ENCODE data around the gene ADPRM.
A peak's percentile ranks its signal among the peaks of the same experiment; 100 is the strongest.

ADPRM gene

GRCh38 chr17:10737168-10737622, 39.8 kb downstream of the ADPRM start:
- in situ Hi-C loops (cut with MboI; ENCODE audit: low pct_unique_long_range_greater_than_20kb, low sequenced_read_pairs, unreplicated experiment): no loop called here

GRCh38 chr17:10737736-10738135, 40.3 kb downstream of the ADPRM start:
- in situ Hi-C loops (cut with MboI; ENCODE audit: low pct_unique_long_range_greater_than_20kb, low sequenced_read_pairs, unreplicated experiment): no loop called here
- TF ChIP-seq CTCF (IDR thresholded peaks at IDR 0.05; ENCODE audit: extremely low read depth, insufficient read depth, missing control alignments): no peak
- no peak for DNase-seq (ENCODE audit: low spot score)

More at GRCh38 chr17:10737168-10737622, 39.8 kb downstream of the ADPRM start:
- peak; percentile 38 for DNase-seq (ENCODE audit: low spot score)
- peak; percentile 75 for TF ChIP-seq CTCF (IDR thresholded peaks at IDR 0.05; ENCODE audit: extremely low read depth, insufficient read depth, missing control alignments)

GRCh38 chr17:10738521-10739258, 41.3 kb downstream of the ADPRM start:
- DNase-seq (ENCODE audit: low spot score): no peak
- no peak for TF ChIP-seq CTCF (IDR thresholded peaks at IDR 0.05; ENCODE audit: extremely low read depth, insufficient read depth, missing control alignments)
- in situ Hi-C loops (cut with MboI; ENCODE audit: low pct_unique_long_range_greater_than_20kb, low sequenced_read_pairs, unreplicated experiment): no loop called here

GRCh38 chr17:10739386-10739785, 42.0 kb downstream of the ADPRM start:
- no peak for DNase-seq (ENCODE audit: low spot score)
- in situ Hi-C loops (cut with MboI; ENCODE audit: low pct_unique_long_range_greater_than_20kb, low sequenced_read_pairs, unreplicated experiment): no loop called here
- no peak for TF ChIP-seq CTCF (IDR thresholded peaks at IDR 0.05; ENCODE audit: extremely low read depth, insufficient read depth, missing control alignments)

GRCh38 chr17:10741416-10742135, 44.2 kb downstream of the ADPRM start:
- TF ChIP-seq CTCF (IDR thresholded peaks at IDR 0.05; ENCODE audit: extremely low read depth, insufficient read depth, missing control alignments): no peak
- in situ Hi-C loops (cut with MboI; ENCODE audit: low pct_unique_long_range_greater_than_20kb, low sequenced_read_pairs, unreplicated experiment): no loop called here
- DNase-seq (ENCODE audit: low spot score): no peak

- no peak for DNase-seq (ENCODE audit: low spot score)
- no peak for TF ChIP-seq CTCF (IDR thresholded peaks at IDR 0.05; ENCODE audit: extremely low read depth, insufficient read depth, missing control alignments)
- in situ Hi-C loops (cut with MboI; ENCODE audit: low pct_unique_long_range_greater_than_20kb, low sequenced_read_pairs, unreplicated experiment): no loop called here
These were observed 45.0 kb downstream of the ADPRM start for GRCh38 chr17:10742431-10742830.
